ENCODE data around the gene ZNHIT2.

DNA sequence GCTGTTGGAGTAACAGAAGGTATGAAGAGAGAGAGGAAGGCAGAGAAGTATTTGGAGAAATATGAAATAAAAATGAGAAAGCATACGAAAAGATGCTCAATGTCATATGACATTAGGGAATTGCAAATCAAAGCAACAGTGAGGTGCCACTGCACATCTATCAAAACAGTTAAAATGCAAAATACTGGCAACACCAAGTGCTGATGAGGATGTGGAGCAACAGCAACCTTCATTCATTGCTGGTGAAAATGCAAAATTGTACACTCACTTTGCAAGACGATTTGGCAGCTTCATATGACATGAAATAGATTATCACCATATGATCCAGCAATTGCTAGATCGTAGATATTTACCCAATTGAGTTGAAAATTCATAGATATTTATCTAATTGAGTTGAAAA is 43.1 kb upstream of the ZNHIT2 start:
- TF ChIP-seq, protein P1, sequence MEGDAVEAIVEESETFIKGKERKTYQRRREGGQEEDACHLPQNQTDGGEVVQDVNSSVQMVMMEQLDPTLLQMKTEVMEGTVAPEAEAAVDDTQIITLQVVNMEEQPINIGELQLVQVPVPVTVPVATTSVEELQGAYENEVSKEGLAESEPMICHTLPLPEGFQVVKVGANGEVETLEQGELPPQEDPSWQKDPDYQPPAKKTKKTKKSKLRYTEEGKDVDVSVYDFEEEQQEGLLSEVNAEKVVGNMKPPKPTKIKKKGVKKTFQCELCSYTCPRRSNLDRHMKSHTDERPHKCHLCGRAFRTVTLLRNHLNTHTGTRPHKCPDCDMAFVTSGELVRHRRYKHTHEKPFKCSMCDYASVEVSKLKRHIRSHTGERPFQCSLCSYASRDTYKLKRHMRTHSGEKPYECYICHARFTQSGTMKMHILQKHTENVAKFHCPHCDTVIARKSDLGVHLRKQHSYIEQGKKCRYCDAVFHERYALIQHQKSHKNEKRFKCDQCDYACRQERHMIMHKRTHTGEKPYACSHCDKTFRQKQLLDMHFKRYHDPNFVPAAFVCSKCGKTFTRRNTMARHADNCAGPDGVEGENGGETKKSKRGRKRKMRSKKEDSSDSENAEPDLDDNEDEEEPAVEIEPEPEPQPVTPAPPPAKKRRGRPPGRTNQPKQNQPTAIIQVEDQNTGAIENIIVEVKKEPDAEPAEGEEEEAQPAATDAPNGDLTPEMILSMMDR (IDR thresholded peaks at IDR 0.05): no peak
- no peak for TF ChIP-seq POLR2A (IDR thresholded peaks at IDR 0.05)
